BJ (cell line): ENCODE measurements around the gene MEGF6. TPM values are rescaled to one million over a fixed set of nuclear protein-coding genes. Genes with fewer than 3 reads are reported as not detected.

Experiments
- CTCF ChIA-PET: fragments of 350-600 bp; formaldehyde crosslinking; extraction: SDS; loops from one replicate; lab custom pipeline; 2021; ENCODE audit warnings: antibody characterized with exemption, inconsistent platforms; lab: Yijun Ruan, JAX
- POLR2A ChIA-PET: fragments of 300-600 bp; sonication (Branson Sonifier 250); formaldehyde crosslinking; extraction: SDS; loops from one replicate; lab custom pipeline; 2021; ENCODE audit warnings: antibody characterized with exemption; lab: Charles Lee
- DNase-seq: peaks from one replicate; pipeline ENCODE4 v3.0.0-alpha.2; 2011; ENCODE audit warnings: low read depth
- H3K27me3 ChIP-seq: 2 replicates; pipeline ENCODE4 v1.6.0; 2011; ENCODE audit warnings: low read length; ENCODE audit not compliant: control insufficient read depth, insufficient read depth
- H3K36me3 ChIP-seq: 2 replicates; pipeline ENCODE4 v1.5.1; 2011; ENCODE audit warnings: low read length; ENCODE audit not compliant: control insufficient read depth, insufficient read depth
- H3K4me3 ChIP-seq: 2 replicates; pipeline ENCODE4 v1.5.1; 2011; ENCODE audit warnings: low read depth, mild to moderate bottlenecking, control low read depth, low read length
- CTCF ChIP-seq: IDR thresholded peaks from 2 replicates; pipeline ENCODE4 v1.5.1; 2011; ENCODE audit warnings: low read depth, mild to moderate bottlenecking, control low read depth, inconsistent platforms, low read length, moderate library complexity; ENCODE audit not compliant: insufficient read depth
- polyA plus RNA-seq: library from polyadenylated mRNA; depleted of rRNA; stranded (reverse); fragments of >200 nt; gene quantifications from 2 replicates; pipeline ENCODE4 v1.2.3, GENCODE V29; 2011

Gene MEGF6
- polyA plus RNA-seq, 1 experiment = 77.4 TPM

- ChIA-PET CTCF (interaction anchor here (1.3 to 4.8 kb wide), 5 partner anchors 9 to 118 kb away, joined by 3 to 22 read pairs (median 4); no protein-coding TSS in a partner anchor), POLR2A (no interaction called here)
- H3K27me3 ChIP-seq = no peaks in the 10 kb centered on the region
- no peak for DNase-seq
- TF ChIP-seq CTCF = no peak
- H3K4me3 ChIP-seq = no peak overlapping the region
- peaks cover 60% of the 10 kb centered on the region for H3K36me3 ChIP-seq
Observed at GRCh38 chr1:3501856-3502640, 109.3 kb downstream of the MEGF6 start.

GRCh38 chr1:3501437-3501836, 109.9 kb downstream of the MEGF6 start:
- no peak for TF ChIP-seq CTCF
- no peak for DNase-seq
- Histone ChIP-seq H3K27me3 (no peaks in the 10 kb centered on the region), H3K4me3 (no peak overlapping the region), H3K36me3 (peaks cover 60% of the 10 kb centered on the region)
- CTCF ChIA-PET = interaction anchor here (1.0 to 2.2 kb wide), 5 partner anchors 9 to 119 kb away, joined by 3 to 6 read pairs (median 4); no protein-coding TSS in a partner anchor
- POLR2A ChIA-PET = no interaction called here

- Histone ChIP-seq H3K27me3 (no peaks in the 10 kb centered on the region), H3K36me3 (peaks cover 62% of the 10 kb centered on the region), H3K4me3 (no peak overlapping the region)
- no peak for DNase-seq
- no peak for TF ChIP-seq CTCF
- ChIA-PET CTCF (interaction anchor here (1.0 to 2.2 kb wide), 3 partner anchors 10 to 118 kb away, joined by 3 to 6 read pairs (median 3); no protein-coding TSS in a partner anchor), POLR2A (no interaction called here)
Observed at GRCh38 chr1:3500265-3500835, 111.0 kb downstream of the MEGF6 start.

- CTCF ChIA-PET = interaction anchor here (1.0 to 1.5 kb wide), 2 partner anchors 9 to 119 kb away, joined by 3 read pairs; no protein-coding TSS in a partner anchor
- DNase-seq = no peak
- no peaks in the 10 kb centered on the region for H3K27me3 ChIP-seq
- H3K36me3 ChIP-seq = peaks cover 65% of the 10 kb centered on the region
- POLR2A ChIA-PET = no interaction called here
- no peak for TF ChIP-seq CTCF
- no peak overlapping the region for H3K4me3 ChIP-seq
Observed at GRCh38 chr1:3499611-3500010, 111.7 kb downstream of the MEGF6 start.

- no peak for DNase-seq
- no peak for TF ChIP-seq CTCF
- H3K36me3 ChIP-seq = peaks cover 68% of the 10 kb centered on the region
- H3K27me3 ChIP-seq = no peaks in the 10 kb centered on the region
- ChIA-PET CTCF (interaction anchor here (1.5 kb wide), 1 partner anchor 120 kb away, joined by 3 read pairs; no protein-coding TSS in a partner anchor), POLR2A (no interaction called here)
- no peak overlapping the region for H3K4me3 ChIP-seq
Observed at GRCh38 chr1:3498986-3499385, 112.3 kb downstream of the MEGF6 start.
